Measurements from ENCODE around the gene CLCN6.

Gene CLCN6

GRCh38 chr1:11880911-11881748 is 75.1 kb downstream of the CLCN6 start:
- no peak for DNase-seq

DNA sequence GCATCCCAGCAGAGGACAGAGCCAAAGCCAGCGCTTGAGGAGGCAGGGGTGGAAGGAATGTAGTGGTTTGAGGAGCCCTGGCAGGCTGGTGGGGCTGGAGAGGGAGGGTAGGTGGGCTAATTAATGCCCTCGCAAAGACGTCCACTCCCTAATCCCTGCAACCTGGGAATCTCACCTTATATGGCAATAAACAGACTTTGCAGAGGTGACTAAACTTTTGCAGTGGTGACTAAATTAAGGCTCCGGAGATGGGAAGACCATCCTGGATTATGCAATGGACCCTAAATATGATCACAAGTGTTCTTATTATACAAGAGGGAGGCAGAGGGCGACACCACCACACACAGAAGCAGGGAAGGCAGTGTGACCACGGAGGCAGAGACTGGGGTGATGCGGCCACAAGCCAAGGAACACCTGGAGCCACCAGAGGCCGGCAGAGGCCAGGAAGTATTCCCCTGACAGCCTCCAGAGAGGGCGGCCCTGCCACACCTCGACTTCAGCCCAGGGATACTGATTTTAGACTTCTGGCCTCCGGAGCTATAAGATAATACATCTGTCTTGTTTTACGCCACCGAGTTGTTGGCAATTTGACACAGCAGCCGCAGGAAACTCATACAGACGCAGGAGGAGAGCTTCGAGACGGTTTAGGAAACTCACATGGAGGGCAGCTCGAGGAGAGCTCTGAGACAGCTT is 75.9 kb downstream of the CLCN6 start:
- no peak for DNase-seq

GRCh38 chr1:11882814-11883538 is 77.0 kb downstream of the CLCN6 start:
- DNase-seq = no peak

GRCh38 chr1:11885916-11886315 is 79.9 kb downstream of the CLCN6 start:
- peak; percentile 18 for DNase-seq

- DNase-seq = no peak
These were observed 81.1 kb downstream of the CLCN6 start for GRCh38 chr1:11886986-11887665.

DNA sequence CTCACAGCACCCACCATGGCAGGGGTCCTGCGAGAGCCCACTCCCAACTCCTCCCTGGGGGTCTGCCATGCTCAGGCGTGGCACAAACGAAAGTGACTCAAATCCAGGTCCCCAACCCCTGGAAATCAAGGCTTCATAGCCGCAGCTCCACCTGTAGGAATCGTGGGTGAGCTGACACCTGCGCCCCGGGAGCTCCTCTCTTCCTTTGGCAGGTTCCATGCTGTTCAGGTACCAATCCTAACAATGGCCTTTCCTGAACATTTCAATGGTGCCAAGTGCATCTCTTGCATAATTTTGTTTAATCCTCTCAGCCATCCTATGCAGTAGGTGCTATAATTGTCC is 81.6 kb downstream of the CLCN6 start:
- no peak for DNase-seq

DNA sequence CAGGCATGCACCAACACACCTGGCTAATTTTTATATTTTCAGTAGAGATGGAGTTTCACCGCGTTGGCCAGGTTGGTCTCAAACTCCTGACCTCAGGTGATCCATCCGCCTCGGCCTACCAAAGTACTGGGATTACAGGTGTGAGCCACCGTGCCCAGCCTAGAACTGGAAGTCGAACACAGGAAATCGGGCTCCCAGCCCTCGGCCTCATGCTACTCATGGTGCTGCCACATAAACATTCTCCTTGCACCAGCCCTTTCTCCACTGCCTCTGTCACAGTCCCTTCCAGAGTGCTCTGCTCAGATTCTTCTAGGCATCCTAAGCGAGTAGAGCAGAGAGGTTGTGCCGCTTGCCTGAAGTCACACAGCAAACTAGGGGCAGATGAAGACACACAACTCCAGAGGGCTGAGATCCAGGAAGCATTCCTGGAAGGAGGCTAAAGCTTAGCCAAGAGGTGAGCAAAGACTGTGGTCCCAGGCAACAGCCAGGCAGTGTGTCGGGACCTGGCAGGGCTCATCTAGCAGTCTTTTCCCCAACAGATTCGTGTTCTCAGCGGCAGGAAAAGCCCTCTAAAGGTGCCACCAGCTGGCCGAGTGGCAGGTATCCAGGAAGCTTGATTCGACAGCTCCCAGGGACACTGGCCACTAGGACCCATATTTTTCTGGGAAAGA is 82.3 kb downstream of the CLCN6 start:
- DNase-seq = no peak

- no peak for DNase-seq
These were observed 82.9 kb downstream of the CLCN6 start for GRCh38 chr1:11888877-11889208.

DNA sequence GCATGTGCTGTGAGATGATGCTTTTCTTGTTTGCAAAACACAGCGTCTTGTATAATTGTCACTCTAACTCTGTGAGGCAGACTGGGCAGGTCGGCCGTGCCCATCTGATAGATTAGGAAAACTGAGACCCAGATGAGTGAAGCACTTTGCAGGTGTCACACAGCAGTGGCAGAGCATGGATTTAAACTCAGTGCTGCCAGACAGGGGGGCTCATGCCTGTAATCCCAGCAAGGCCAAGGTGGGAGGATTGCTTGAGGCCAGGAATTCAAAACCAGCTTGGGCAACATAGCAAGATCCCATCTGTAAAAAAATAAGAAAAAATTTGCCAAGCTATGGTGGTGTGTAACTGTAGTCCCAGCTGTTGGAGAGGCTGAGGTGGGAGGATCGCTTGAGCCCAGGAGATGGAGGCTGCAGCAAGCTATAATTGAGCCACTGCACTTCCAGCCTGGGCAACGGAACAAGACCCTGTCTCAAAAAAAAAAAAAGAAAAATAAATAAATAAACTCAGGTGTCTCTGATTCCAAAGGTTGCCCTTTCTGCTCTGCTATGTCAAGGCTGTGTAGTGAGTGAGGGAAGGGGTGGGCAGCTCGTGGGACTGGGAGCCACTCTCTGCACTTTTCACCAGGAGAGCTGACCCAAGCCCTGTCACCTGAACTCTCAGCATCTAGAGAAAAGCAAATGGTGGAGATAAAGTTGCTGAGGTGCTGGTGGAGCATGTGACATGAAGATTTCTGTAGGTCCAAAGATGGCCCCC is 85.6 kb downstream of the CLCN6 start:
- DNase-seq = no peak

Data from NCI-H1694 (cell line).